GM21786 (cell line): Measurements from ENCODE around the gene PSMC2.
"Not testable (repeated sequence)": the region's sequence is repeated elsewhere in the genome, so short reads cannot be mapped to it uniquely, and the experiment has no call there.

Source experiments
- ATAC-seq: cut with Tn5 transposase; IDR thresholded peaks from one replicate; pipeline ENCODE4 v1.9.1; 2021; ENCODE audit not compliant: unreplicated experiment

PSMC2 gene

DNA sequence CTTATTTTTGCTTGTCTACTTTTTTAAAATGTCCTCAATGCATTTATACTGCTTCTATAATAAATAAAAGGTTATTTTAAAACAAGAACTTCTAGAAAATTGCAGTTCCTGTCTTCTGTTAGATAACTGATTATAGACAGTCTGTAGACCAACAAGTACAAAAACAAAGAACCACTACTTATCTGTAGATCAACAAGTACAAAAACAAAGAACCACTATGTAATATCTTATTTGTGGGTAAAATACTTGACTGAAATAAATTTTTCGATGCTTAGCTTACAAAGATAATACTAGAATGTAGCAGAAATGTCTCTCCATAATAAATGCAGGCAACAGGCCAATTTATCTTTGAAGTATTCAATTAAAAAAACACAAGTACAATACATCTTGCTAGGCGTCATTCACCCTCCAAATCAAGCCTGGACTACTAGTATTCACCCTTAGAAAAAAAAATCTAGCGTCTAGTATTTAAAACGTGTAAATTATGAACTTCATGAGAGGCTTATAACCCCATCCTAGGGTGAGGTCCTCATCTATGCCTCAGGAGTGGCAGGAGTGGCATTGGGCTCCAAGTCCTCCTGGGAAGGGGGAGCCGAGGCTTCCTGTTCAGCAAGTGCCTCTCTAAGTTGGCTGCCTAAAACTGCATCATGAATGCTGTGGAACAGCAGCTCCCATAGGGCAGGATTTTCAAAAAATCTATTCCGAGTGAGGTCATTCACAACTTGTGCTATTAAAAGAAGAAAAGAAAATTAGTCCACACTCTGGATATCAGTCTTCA is 26.6 kb downstream of the PSMC2 start:
- ATAC-seq = no peak

DNA sequence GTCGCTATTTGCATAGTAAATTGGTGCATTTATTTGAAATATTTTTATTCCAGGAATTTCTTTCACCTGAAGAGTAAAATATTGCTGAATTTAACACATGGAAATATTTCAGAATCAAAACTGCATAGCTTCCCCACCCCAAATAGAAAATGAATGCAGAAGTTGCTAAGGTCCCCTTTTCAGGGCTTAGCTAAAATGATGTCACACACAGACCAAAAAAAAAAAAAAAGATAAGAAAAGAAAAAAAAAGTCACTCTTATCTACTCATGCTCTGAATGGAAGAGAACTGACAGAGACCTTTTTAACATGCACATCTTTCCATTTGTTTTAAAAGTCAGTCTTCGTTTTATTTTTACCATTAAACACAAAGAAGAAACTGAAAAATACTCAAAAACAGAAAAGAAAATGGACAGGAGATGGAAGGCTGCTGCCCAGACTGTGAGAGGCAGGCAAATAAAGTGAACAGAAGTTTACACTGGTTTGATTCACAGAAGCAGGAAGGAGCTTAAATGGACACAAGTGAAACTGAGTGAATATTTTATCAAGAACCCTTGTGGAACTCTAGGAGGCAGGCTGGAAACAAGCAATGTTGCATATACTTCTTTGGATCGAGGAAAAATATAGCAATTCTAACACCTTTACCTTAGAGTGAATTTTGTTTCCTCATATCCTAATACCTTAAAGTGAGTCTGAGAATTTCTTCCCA is 32.0 kb downstream of the PSMC2 start:
- no peak for ATAC-seq

DNA sequence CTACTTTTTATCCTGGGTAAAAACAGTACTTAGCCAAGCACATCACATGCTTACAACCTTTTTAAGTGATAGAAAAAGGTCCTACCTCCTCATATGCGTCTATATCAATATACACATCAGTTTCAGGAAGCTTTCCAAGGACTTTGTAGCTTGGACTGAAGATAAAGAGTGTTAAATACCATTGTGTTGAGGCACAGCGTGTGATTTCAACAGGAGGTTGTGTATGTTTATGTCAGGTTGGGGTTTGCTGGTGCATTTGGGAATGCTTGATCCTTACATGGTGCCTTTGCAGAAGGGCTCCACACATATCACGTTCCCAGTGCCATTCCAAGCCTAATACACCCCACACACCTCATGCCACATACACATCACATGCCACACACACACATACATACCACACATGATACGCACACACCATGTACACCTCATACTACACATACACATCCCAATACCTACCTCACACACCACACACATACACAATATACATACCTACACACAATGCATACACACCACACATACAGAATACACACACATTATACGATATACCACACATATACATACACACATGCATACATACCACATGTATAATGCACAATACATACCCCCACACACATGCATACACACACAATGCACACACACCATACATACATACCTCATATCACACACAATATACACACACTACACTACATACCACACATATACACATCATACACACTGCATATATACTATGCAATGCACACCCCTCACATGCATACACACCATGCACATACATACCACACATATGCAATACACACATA is 33.1 kb downstream of the PSMC2 start:
- no peak for ATAC-seq

DNA sequence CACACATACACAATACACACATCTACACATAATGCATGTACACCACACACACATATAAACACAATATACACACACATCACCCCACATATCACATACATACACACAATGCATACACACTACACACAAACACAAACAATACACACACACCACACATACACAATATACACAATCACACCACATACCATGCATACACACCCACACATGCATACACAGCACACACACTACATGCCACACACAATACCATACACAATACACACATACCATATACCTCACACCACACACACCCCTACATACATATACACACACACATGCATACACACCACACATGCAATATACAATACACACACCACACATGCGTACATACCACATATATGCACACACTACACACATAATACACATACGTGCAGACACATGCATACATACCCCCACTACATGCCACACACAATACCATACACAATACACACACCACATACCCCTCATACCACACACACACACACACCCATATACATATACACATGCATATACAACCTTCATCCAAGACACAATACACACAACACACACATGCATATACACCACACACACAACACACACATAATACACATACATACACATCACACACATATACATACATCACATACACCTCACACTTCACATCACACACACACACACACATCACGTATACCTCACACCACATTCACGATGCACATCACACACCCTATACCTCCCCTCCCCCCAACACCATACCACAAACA is 34.0 kb downstream of the PSMC2 start:
- no peak for ATAC-seq

DNA sequence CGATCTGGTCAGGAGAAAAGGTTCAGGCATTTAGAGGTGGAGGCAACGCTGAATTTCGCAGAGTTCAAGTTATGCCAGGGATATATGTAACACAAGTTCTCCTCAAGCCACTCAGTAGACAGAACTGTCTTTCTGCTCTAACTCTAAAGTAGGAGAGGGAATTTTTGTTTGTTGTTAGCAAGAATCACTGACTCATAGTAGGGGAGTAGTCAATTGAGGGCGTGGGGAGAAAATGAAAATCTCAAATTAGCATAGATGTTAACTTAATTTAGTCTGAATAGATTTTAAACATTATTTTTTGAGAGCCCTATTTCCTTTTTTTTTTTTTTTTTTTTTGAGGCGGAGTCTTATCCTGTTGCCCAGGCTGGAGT is 34.6 kb downstream of the PSMC2 start:
- ATAC-seq = no peak

DNA sequence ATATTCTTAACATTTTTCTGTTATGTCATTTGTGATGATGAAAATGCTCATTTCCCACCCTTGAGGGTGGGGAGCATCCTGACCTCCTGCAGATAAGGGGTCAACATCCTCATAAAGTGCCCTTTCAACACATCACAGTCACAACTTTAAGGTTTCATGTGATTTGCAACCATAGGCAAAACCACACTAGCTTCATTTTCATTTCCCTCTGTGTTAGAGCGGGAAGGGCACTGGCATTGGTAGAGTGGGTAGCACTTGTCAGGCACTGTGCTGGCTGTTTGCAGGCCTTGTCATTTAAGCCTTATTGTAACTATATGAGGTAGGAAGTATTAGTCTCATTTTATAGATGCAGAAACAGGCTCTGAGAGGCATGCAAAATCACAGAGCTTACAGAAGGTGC is 39.8 kb downstream of the PSMC2 start:
- ATAC-seq = no peak

DNA sequence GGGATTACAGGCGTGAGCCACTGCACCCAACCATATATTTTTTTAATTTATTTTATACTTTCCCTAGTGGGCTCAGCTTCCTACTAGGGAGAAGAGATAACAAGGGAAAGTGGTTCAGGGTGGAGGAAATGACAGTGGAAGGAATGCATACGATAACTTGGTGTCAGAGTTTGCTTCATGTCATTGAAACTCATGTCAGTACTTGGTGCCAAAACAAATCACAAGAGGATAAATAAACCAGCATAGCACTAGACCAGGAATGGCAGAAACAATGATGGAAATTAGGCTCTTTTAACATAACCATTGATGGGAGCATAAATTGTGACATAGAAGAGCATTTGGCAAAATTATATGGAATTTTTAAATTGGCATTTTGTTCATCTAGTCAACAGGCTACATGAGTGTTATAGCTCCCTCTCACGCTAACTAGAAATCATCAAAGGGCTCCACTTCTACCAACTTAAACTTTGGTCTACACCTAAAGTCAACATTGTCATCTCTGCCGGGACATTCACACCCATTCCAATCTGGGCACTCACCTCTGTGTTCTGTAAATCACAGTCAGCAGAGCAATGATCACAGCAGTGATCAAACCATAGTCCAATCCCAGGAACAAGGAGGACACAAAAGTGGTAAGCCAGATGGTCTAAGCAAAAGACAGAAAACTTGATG is 41.2 kb downstream of the PSMC2 start:
- ATAC-seq = no peak

DNA sequence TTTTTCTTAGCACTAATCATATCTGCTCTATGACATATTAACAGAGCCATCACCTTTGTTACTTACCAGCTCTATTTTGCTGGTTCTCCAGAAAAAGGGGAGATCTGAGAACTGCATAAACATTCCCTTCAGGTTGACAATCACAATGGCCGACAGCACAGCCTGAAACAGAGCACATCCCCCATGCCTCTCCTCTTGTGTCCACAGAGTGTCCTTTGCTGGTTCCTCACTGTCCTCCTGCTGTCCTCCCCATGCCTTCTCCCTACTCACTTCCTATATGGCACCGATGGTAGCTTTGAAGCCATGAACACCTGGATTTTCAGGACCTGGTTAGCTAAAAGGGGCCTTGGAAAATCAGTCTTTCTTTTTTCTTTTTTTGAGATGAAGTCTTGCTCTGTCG is 41.8 kb downstream of the PSMC2 start:
- ATAC-seq = no peak

DNA sequence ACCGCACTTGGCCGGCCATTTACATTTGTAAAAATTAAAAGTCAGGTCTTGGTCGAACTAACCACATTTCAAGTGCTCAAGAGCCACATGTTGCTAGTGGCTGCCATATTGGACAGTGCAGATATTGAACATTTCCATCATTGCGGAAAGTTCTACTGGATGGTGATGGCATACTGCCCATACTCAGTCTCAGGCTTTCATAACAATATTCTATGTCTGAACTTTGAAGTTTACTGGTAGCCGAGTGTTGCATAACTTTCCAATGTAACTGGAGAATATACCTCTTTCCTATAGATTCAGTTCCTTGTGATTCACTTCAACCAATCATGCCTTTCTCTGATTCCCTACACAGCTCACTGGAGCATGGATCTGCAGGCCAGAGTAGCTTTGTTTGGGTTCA is 43.7 kb downstream of the PSMC2 start:
- ATAC-seq = no peak

DNA sequence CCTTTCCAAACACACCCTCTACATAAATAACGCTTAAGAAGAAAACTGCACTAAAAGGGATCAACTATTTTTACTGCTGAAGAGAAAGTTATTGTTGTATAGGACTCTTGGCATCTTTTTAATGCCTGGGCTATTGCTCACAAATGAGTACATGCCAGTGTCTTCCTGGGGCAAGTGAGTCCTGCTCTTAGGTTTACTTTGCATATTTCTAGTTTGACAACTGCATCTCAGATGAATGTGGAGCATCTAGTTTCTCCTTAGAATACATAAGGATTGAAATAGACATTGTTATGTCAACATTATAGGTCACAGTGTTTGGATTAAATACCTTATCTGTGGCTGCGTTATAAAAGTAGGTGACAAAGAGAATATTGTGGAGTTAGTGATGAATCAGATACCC is 44.5 kb downstream of the PSMC2 start:
- no peak for ATAC-seq

DNA sequence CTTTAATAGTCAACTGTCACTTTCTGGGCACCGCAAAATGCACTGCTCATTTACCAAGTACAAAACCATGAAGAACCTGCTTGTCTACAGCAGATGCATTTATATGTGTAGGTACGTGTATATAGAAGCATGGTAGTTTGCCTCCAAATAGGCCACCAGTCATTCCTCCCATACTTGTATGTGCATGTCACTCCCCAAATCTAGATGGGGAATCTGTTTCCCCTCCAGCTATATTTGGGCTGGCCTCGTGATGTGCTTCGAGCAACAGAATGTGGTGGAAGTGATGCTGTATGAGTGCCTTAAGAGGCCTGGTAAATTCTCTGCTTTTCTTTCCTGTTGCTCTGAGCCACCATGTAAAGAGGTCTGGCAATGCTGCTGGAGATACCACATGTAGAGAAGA is 47.1 kb downstream of the PSMC2 start:
- ATAC-seq = no peak

DNA sequence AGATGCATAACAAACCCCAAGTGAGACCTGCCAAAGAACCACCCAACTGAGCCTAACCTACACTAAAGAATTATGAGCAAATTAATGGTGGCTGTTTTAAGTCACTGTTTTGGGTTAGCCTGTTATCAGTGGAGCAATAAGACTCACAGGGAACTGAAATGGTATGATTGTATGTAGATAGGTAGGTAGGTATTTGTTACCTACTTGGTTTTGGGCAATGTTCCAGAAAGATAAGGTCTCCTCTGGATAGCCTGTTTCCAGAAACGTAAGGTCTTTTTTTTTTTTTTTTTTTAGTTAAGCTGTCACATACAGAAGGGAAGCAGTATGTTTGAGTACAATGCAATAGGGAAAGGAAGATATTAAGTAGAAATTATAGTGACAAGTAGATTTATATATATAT is 47.6 kb downstream of the PSMC2 start:
- no peak for ATAC-seq

DNA sequence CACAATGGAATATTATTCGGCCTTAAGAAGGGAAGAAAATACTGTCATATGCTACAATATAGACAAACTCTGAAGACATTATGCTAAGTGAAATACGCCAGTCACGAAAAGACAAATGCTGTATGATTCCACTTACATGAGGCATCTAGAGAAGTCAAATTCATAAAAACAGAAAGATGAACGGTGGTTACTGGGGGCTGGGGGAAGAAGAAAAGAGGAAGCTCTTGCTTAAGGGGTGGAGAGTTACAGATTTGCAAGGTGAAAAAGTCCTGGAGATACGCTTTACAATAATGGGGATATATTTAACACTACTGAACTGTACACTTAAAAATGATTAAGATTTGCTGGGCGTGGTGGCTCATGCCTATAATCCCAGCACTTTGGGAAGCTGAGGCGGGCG is 49.0 kb downstream of the PSMC2 start:
- ATAC-seq = no peak

DNA sequence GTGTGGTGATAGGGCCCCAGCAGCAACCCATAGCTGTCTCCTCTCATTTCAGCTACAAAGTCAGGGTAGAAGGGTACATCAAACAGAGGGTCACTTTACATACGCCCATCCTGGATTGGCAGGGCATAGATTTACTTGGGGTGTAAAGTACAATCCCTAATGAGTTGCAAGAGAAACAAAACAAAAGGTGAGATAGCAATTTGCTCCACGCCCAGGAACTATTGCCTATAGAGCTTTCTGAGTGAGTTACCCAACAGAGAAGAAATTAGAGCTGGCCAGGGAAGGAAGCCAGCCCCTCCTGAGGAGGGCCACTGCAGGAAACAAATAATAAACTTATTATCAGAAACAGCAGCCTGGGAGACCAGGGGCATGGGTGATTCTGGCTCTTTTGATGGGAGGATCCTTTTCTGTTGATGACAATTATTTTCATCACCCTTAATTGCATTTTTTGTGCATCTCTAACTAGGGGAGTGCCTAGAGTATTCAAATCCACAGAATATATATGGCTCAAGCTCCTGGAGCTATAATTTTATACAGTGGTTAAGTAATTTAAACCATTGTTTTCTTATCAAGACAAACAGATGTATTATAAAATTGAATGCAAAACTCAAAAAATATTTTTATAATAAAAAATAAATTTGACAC is 51.2 kb downstream of the PSMC2 start:
- ATAC-seq = no peak

DNA sequence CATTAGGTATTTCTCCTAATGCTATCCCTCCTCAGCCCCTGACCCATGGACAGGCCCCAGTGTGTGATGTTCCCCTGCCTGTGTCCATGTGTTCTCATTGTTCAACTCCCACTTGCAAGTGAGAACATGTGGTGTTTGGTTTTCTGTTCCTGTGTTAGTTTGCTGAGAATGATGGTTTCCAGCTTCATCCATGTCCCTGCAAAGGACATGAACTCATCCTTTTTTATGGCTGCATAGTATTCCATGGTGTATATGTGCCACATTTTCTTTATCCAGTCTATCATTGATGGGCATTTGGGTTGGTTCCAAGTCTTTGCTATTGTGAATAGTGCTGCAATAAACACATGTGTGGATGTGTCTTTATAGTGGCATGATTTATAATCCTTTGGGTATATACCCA is 52.2 kb downstream of the PSMC2 start:
- not testable (repeated sequence) for ATAC-seq

DNA sequence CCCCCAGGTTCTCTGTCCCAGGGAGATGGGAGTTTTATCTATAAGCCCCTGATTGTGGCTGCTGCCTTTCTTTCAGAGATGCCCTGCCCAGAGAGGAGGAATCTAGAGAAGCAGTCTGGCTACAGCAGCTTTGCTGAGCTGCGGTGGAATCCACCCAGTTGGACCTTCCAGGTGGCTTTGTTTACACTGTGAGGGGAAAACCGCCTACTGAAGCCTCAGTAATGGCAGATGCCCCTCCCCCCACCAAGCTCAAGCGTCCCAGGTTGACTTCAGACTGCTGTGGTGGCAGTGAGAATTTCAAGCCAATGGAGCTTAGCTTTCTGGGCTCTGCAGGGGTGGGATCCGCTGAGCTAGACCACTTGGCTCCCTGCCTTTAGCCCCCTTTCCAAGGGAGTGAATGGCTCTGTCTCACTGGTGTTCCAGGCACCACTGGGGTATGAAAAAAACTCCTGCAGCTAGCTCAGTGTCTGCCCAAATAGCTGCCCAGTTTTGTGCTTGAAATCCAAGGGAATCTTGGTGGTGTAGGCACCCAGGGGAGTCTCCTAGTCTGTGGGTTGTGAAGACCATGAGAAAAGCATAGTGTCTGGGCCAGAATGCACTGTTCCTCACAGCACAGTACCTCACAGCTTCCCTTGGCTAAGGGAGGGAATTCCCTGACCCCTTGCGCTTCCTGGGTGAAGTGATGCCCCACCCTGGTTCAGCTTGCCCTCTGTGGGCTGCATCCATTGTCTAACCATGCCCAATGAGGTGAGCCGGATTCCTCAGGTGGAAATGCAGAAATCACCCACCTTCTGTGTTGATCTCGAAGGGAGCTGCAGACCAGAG is 58.6 kb downstream of the PSMC2 start:
- ATAC-seq = not testable (repeated sequence)

DNA sequence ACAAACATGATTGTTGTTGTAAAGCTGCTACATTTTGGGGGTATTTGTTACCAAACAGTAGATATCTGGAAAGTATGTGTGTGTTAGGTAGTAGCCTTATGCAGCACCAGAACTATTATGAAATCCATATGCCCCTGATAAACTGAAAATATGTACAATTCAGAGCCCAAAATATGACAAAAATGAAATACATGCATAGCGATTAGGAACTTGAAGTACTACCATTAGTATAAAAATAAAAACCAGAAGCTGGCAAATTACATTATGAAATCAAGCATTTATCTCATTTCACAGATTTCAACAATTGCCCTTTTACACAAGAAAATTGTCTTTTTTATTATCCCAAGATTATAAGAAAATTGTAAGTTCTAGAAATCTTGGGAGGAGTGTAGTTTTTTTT is 64.7 kb downstream of the PSMC2 start:
- ATAC-seq = no peak

DNA sequence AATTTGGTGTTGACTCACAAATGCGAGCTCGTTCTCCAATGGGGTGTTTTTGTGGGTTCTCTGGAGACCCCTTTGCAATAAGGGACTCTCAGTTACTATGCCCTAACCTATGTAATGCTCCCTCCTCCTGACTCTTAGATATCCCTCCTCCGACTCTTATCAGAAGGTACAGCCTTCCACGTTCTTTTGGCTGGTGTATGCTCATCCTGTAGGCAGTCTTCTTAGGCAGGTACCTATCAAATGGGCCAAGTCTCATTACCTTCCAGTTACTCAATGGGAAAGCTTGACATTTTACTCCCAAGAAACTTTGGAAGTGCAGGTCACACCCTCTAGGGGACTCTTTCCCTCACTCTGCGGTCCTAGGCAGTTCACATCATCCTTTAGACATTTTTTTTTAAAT is 66.0 kb downstream of the PSMC2 start:
- ATAC-seq = no peak

DNA sequence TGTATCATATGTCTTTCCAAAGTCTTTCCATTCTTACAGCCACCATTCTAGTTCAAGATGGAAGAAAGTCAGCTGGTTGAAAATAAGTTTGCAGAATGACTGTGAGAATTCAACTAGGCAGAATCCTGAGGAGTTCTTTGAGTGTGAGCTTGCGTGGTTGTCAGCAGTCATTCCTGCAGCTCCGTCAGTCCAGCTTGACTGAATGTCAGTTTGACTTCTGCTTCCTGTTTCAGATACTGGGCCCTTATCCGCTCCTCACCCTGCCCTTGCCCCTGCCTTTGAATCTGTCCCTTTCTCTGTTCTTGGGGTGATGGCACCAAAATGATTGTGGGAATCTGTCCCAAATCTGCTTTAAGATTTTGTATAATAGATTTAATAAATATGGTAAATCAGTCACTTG is 70.8 kb downstream of the PSMC2 start:
- ATAC-seq = no peak
